GM12892 (cell line): ENCODE results near the gene SLC66A2.

Source experiments
- POLR2A ChIP-seq: IDR thresholded peaks from 2 replicates; pipeline ENCODE4 v1.6.1; 2011; ENCODE audit warnings: low read depth, low read length, control low read depth
- TAF1 ChIP-seq: IDR thresholded peaks from 2 replicates; pipeline ENCODE4 v1.6.1; 2011; ENCODE audit warnings: low read depth, mild to moderate bottlenecking, control low read depth, low read length, borderline replicate concordance

GRCh38 chr18:79987566-79987965 is 36.1 kb upstream of the SLC66A2 start:
- TF ChIP-seq TAF1 (no peak), POLR2A (no peak)
